GM21717 (cell line): ENCODE measurements around the gene RBSN.
A peak's percentile ranks its signal among the peaks of the same experiment; 100 is the strongest.

ENCODE experiments used
- ATAC-seq: cut with Tn5 transposase; IDR thresholded peaks from one replicate; pipeline ENCODE4 v1.9.1; 2021; ENCODE audit warnings: mild to moderate bottlenecking, moderate library complexity; ENCODE audit not compliant: unreplicated experiment

The RBSN gene

GRCh38 chr3:15102256-15102655 is 3.3 kb upstream of the RBSN start:
- no peak for ATAC-seq

GRCh38 chr3:15099364-15100098 is 583 bp upstream of the RBSN start:
- peak; percentile 22 for ATAC-seq

- ATAC-seq = no peak
These were observed 1.1 kb downstream of the RBSN start for GRCh38 chr3:15097891-15098290.

GRCh38 chr3:15096046-15096445 is 2.9 kb downstream of the RBSN start:
- ATAC-seq = no peak

- no peak for ATAC-seq
These were observed 4.6 kb downstream of the RBSN start for GRCh38 chr3:15094187-15094875.

GRCh38 chr3:15092686-15093085 is 6.3 kb downstream of the RBSN start:
- ATAC-seq = no peak

- no peak for ATAC-seq
These were observed 7.4 kb downstream of the RBSN start for GRCh38 chr3:15091575-15091974.

- no peak for ATAC-seq
These were observed 9.7 kb downstream of the RBSN start for GRCh38 chr3:15089201-15089600.

GRCh38 chr3:15086699-15087098 is 12.2 kb downstream of the RBSN start:
- ATAC-seq = no peak

GRCh38 chr3:15086263-15086662 is 12.7 kb downstream of the RBSN start:
- no peak for ATAC-seq

- ATAC-seq = no peak
These were observed 15.7 kb downstream of the RBSN start for GRCh38 chr3:15083252-15083651.

GRCh38 chr3:15081960-15082664 is 16.8 kb downstream of the RBSN start:
- no peak for ATAC-seq

GRCh38 chr3:15079091-15079490 is 19.9 kb downstream of the RBSN start:
- ATAC-seq = no peak

- ATAC-seq = no peak
These were observed 24.4 kb downstream of the RBSN start for GRCh38 chr3:15074500-15074899.

GRCh38 chr3:15071699-15072098 is 27.2 kb downstream of the RBSN start:
- ATAC-seq = no peak

GRCh38 chr3:15069441-15069840 is 29.5 kb downstream of the RBSN start:
- ATAC-seq = no peak

- ATAC-seq = no peak
These were observed 32.5 kb downstream of the RBSN start for GRCh38 chr3:15066467-15066866.

GRCh38 chr3:15065550-15066007 is 33.4 kb downstream of the RBSN start:
- ATAC-seq = no peak

- ATAC-seq = peak; percentile 94
These were observed 34.0 kb downstream of the RBSN start, which contains the start of gene MRPS25 for GRCh38 chr3:15064835-15065549. TSS of gene MRPS25 (minus strand) at chr3:15065315. CDS start at chr3:15065194, 121 bp downstream.

GRCh38 chr3:15064299-15064834 is 34.6 kb downstream of the RBSN start:
- peak; percentile 25 for ATAC-seq
